GM18873 (cell line): ENCODE data around the gene STXBP5.

Experiments
- ATAC-seq: cut with Tn5 transposase; IDR thresholded peaks from one replicate; pipeline ENCODE4 v1.9.1; 2021; ENCODE audit warnings: mild to moderate bottlenecking, moderate library complexity, moderate number of reproducible peaks; ENCODE audit not compliant: unreplicated experiment, low FRiP score

Gene STXBP5

DNA sequence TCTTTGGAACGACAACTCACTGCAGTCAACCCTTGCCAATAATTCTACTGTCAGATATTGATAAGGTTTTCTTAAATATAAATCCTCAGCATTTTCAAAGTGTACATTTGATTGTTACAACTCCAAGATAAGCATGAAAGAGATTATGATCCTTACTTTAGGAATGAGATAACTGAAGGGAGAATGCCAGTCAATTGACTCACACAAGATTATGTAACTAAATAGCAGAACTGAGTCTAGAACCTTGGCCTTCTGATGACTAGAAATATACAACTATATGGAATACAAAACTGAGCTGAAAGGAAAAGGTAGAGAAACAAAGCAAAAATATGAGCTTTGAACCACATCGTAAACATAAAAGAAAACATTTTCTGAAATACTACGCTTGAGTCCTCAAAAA lies 26.9 kb upstream of the STXBP5 start:
- no peak for ATAC-seq

DNA sequence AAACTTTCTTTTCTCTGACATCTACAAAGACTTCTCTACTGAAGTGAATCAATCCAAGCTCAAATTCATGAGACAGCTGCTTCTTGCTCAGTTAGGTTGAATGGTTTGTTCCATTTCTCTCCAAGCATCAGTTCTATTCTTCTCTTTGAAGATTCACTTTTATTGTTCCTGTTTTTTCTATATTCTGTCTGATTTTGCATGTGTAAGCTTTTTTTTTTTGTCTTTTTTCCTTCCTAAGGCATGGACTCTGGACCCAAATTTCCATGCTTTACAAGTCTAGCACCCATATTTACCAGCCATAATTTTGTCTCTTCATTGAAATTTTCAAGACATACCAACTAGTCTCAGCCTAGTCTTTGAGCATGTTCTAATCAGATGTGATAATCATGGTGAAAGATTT lies 25.9 kb upstream of the STXBP5 start:
- no peak for ATAC-seq

- ATAC-seq = no peak
These were observed 24.4 kb upstream of the STXBP5 start for GRCh38 chr6:147179809-147180208.

GRCh38 chr6:147180926-147181325 lies 23.3 kb upstream of the STXBP5 start:
- ATAC-seq = no peak

- ATAC-seq = no peak
These were observed 19.8 kb upstream of the STXBP5 start for GRCh38 chr6:147184379-147184778.

GRCh38 chr6:147185216-147185615 lies 19.0 kb upstream of the STXBP5 start:
- no peak for ATAC-seq

DNA sequence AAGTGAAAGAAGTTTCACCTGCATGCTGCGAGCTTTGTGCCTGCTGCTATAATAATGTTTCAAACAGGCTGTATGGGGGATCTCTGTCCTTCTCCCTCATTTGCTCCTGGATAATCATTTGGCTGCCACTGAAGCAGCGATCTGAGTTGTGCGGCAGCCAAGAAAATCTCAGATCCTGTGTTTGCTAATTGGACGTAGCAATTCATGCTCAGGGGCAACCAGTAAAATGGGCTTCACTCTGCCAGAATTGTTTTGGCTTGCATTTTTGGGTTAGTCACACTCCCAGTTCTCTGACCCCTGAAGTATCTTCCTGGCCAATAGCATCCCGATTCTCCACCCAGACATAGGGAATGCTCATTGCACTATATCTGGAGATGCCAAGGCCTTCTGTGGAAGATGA lies 13.7 kb upstream of the STXBP5 start:
- no peak for ATAC-seq

DNA sequence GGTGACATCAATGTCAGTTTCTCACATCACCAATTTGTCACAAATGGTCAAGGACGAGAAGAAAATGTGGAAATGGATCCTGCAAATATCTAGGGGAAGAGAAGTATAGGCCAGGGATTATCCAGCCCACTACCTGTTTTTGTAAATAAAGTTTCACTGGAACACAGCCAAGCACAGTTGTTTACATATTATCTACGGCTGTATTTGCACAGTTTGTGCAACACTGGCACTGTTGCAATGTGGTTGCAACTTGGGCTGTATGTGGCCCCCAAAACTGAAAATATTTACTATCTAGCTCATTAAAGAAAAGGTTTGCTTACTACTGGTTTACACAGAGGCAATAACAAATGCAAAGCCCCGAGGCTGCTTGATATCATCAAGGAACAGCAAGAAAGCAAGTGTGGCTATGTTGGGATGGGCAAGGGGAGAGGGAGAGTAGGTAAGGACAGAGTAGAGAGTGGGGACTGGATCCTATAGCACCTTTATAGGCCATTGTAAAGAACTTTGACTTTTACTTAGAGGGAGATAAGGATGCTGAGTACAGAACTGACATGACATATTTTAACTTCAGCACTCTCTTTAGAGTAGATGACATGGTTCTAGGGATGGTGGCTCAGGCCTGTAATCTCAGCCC lies 11.8 kb upstream of the STXBP5 start:
- ATAC-seq = no peak

DNA sequence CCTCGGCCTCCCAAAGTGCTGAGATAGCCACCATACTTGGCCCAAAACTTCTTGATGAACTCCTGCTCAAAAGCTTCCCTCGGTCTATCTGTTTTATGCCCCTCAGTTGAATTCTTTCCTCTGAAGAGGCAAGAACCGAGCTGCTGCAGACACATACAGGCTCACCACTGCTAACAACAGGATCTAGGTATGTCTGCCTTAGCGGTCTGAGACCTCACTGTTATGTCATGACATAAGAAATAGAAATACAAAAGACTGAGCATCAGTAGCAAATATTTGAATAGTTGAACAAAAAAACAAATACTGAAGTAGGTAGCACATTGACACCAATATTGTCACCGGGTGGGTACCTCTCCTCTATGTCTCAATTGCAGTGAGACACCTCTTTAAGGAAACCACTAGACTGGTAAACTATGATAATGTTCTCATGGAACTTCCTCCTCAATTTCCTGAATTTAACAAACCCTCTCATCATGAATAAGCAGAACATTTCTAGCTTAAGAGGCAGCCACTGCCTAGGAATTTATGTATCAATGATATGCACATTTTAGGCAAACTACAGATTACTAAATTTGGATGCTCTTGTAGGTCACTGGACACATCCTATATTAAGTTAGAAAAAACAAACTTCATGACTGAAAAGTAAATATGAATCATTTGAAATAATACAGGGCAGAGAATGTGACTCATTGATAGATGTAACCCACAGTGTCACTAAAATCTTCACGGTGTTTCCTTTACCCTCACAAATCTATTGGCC lies 9.4 kb upstream of the STXBP5 start:
- no peak for ATAC-seq

DNA sequence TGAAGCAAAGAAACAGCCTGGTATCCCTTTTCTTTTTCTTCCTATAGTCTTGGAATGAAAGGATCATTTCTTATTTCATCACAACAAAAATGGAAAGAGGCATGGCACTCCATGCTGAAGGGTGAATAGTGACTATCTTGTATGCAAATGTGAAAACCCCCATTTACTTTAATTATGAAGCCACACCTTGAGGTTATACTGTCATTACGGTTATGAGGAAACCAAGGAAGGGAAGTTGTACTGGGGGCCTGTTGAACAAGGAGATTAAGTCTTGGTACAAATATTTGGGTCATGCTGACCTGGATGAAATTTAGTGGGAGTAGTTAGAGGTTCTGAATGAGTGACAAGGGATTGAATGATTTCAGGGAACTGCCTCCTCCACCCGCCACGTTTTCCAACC lies 8.7 kb upstream of the STXBP5 start:
- ATAC-seq = no peak

- ATAC-seq = no peak
These were observed 8.2 kb upstream of the STXBP5 start for GRCh38 chr6:147195987-147196386.

- no peak for ATAC-seq
These were observed 3.5 kb upstream of the STXBP5 start for GRCh38 chr6:147200711-147201110.

DNA sequence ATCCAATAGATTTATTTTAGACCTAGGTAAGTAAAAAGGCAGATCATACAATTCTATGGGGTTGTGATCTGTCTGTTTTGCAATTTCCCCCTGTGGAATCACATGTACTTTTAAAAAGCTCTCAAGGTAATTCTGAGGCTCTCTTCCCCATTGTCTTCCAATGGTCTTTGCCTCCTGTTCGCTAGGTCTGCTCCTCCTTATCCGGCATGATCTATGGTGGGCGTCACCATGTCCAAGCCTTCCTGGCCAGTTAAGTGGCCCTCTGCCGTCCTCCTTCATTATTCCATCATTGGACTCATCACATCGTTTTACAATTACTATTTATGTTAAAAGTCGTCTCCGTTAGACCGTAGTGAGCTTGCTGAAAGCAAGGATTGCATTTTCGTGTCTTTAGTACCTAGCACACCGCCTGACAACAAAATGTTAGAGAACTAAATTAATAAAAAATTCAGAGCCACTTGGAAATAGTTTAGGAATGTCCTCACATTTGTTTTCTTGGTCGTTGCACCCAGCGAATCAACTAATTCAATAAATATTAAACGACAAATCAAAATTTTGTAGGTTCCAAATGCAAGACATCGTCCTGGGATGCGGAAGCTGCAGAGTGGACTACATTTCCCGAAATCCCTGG lies 2.2 kb upstream of the STXBP5 start:
- peak; percentile 13 for ATAC-seq

- ATAC-seq = peak; percentile 90
These were observed 1.5 kb upstream of the STXBP5 start for GRCh38 chr6:147202516-147203310.

DNA sequence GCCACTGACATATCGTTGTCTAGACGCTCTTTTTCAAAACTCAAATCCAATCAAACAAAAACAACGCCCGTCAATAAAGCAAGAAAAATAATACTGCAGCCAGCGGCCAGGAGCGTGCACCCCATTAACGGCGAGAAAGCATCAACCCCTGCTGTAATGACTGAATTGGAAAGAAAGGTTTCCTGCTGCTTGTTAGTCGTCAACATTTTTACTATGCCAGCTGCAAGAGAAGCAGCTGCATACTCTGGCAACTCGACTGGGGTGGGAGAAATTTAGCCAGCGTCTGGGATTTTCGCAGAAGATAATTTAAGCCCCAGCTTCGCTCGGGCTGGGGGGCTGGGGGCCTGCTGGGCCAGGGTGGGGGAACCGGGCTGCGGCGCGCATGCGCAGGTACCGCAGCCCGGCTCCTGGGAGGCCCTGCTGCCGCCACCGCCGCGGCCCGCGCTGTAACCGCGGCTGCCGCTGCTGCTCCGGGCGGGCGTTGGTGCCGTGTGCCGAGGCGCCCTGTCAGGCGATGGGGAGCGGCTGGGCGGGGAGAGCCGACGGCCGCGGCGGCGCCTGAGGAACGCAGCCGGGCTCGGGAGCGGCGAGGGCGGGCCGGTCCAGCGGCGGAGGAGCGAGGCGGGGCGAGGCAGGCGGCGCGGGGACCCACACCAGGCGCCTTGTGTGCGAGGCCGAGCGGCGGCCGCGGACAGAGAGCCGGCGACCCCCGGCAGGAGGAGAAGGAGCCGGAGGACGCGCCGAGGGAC lies 732 bp upstream of the STXBP5 start:
- peak; percentile 27 for ATAC-seq

- ATAC-seq = no peak
These were observed 660 bp downstream of the STXBP5 start for GRCh38 chr6:147204843-147205311.

- ATAC-seq = no peak
These were observed 1.7 kb downstream of the STXBP5 start for GRCh38 chr6:147205690-147206600.

GRCh38 chr6:147207351-147207750 lies 3.1 kb downstream of the STXBP5 start:
- ATAC-seq = no peak
